Measurements from ENCODE around the gene MIER3. TPM values are rescaled to one million over a fixed set of nuclear protein-coding genes. Genes with fewer than 3 reads are reported as not detected.
A peak's percentile ranks its signal among the peaks of the same experiment; 100 is the strongest.

MIER3 gene
- total RNA-seq (2014; rRNA removed; shearing (Covaris generic); ENCODE audit: low replicate concordance) = 21.3 and 41.4 TPM in 2 replicates

- Histone ChIP-seq H3K9me3 (ENCODE audit: low read length) (no peaks in the 10 kb centered on the region), H2AFZ (ENCODE audit: low read length) (peak within 1 kb of the TSS; percentile 98), H3K27ac (ENCODE audit: low read length) (peak within 1 kb of the TSS; percentile 84), H3K4me2 (ENCODE audit: low read depth, low read length, poor library complexity, severe bottlenecking) (peak within 1 kb of the TSS; percentile 95), H3K9me2 (replicated peaks; ENCODE audit: insufficient read depth, low read length) (no peaks in the 10 kb centered on the region), H3K4me1 (ENCODE audit: low read length) (peaks cover 23% of the 10 kb centered on the region), H3K9ac (ENCODE audit: low read length) (peak within 1 kb of the TSS; percentile 90), H3K4me3 (ENCODE audit: low read length) (peak within 1 kb of the TSS; percentile 82), H4K20me1 (ENCODE audit: insufficient read depth, low read depth, low read length) (no peaks in the 10 kb centered on the region), H3K36me3 (ENCODE audit: insufficient read depth, low read length) (peaks cover 10% of the 10 kb centered on the region; the same call in 1 of the 2 replicates), H3K79me2 (ENCODE audit: low read length) (peaks cover 45% of the 10 kb centered on the region), H3K27me3 (ENCODE audit: low read length) (0 out of 2 replicates have a peak, but pooled peaks cover 2% of the 10 kb centered on the region)
- DNase-seq = peak; percentile 92
Observed at GRCh38 chr5:56951946-56952691, at the start of gene MIER3. TSS of gene MIER3 (minus strand) at chr5:56952123. CDS start at chr5:56952102, 21 bp downstream.

GRCh38 chr5:56995596-56995995 is 43.7 kb upstream of the MIER3 start:
- no peak overlapping the region for H2AFZ ChIP-seq (ENCODE audit: low read length)
- H3K9me3 ChIP-seq (ENCODE audit: low read length) = no peaks in the 10 kb centered on the region
- H3K4me3 ChIP-seq (ENCODE audit: low read length) = no peak overlapping the region
- H3K4me2 ChIP-seq (ENCODE audit: low read depth, low read length, poor library complexity, severe bottlenecking) = no peak overlapping the region
- no peak for DNase-seq
- no peaks in the 10 kb centered on the region for H3K4me1 ChIP-seq (ENCODE audit: low read length)
- no peaks in the 10 kb centered on the region for H4K20me1 ChIP-seq (ENCODE audit: insufficient read depth, low read depth, low read length)
- no peak overlapping the region for H3K27ac ChIP-seq (ENCODE audit: low read length)
- no peaks in the 10 kb centered on the region for H3K36me3 ChIP-seq (ENCODE audit: insufficient read depth, low read length)
- H3K27me3 ChIP-seq (ENCODE audit: low read length) = no peaks in the 10 kb centered on the region
- H3K79me2 ChIP-seq (ENCODE audit: low read length) = no peaks in the 10 kb centered on the region
- no peak overlapping the region for H3K9ac ChIP-seq (ENCODE audit: low read length)
- H3K9me2 ChIP-seq (replicated peaks; ENCODE audit: insufficient read depth, low read length) = no peaks in the 10 kb centered on the region

- Histone ChIP-seq H3K4me3 (ENCODE audit: low read length) (no peak overlapping the region), H3K4me2 (ENCODE audit: low read depth, low read length, poor library complexity, severe bottlenecking) (no peak overlapping the region), H3K9ac (ENCODE audit: low read length) (no peak overlapping the region), H3K79me2 (ENCODE audit: low read length) (no peaks in the 10 kb centered on the region), H3K9me3 (ENCODE audit: low read length) (no peaks in the 10 kb centered on the region), H3K27me3 (ENCODE audit: low read length) (no peaks in the 10 kb centered on the region), H3K36me3 (ENCODE audit: insufficient read depth, low read length) (no peaks in the 10 kb centered on the region), H3K4me1 (ENCODE audit: low read length) (no peaks in the 10 kb centered on the region), H2AFZ (ENCODE audit: low read length) (no peak overlapping the region), H3K9me2 (replicated peaks; ENCODE audit: insufficient read depth, low read length) (no peaks in the 10 kb centered on the region), H4K20me1 (ENCODE audit: insufficient read depth, low read depth, low read length) (no peaks in the 10 kb centered on the region), H3K27ac (ENCODE audit: low read length) (no peak overlapping the region)
- no peak for DNase-seq
Observed at GRCh38 chr5:56993241-56993640, 41.3 kb upstream of the MIER3 start.

GRCh38 chr5:56989676-56990075 is 37.8 kb upstream of the MIER3 start:
- H2AFZ ChIP-seq (ENCODE audit: low read length) = no peak overlapping the region
- H3K9ac ChIP-seq (ENCODE audit: low read length) = no peak overlapping the region
- no peaks in the 10 kb centered on the region for H3K9me3 ChIP-seq (ENCODE audit: low read length)
- H3K27me3 ChIP-seq (ENCODE audit: low read length) = no peaks in the 10 kb centered on the region
- no peaks in the 10 kb centered on the region for H3K79me2 ChIP-seq (ENCODE audit: low read length)
- no peak for DNase-seq
- H3K4me2 ChIP-seq (ENCODE audit: low read depth, low read length, poor library complexity, severe bottlenecking) = no peak overlapping the region
- no peak overlapping the region for H3K4me3 ChIP-seq (ENCODE audit: low read length)
- H3K9me2 ChIP-seq (replicated peaks; ENCODE audit: insufficient read depth, low read length) = no peaks in the 10 kb centered on the region
- no peaks in the 10 kb centered on the region for H4K20me1 ChIP-seq (ENCODE audit: insufficient read depth, low read depth, low read length)
- peaks cover 25% of the 10 kb centered on the region for H3K4me1 ChIP-seq (ENCODE audit: low read length)
- H3K27ac ChIP-seq (ENCODE audit: low read length) = no peak overlapping the region
- H3K36me3 ChIP-seq (ENCODE audit: insufficient read depth, low read length) = no peaks in the 10 kb centered on the region

- Histone ChIP-seq H3K4me2 (ENCODE audit: low read depth, low read length, poor library complexity, severe bottlenecking) (no peak overlapping the region), H3K27me3 (ENCODE audit: low read length) (no peaks in the 10 kb centered on the region), H4K20me1 (ENCODE audit: insufficient read depth, low read depth, low read length) (no peaks in the 10 kb centered on the region), H3K79me2 (ENCODE audit: low read length) (no peaks in the 10 kb centered on the region), H3K27ac (ENCODE audit: low read length) (no peak overlapping the region), H2AFZ (ENCODE audit: low read length) (no peak overlapping the region), H3K4me1 (ENCODE audit: low read length) (peaks cover 25% of the 10 kb centered on the region), H3K9ac (ENCODE audit: low read length) (no peak overlapping the region), H3K36me3 (ENCODE audit: insufficient read depth, low read length) (no peaks in the 10 kb centered on the region), H3K4me3 (ENCODE audit: low read length) (no peak overlapping the region), H3K9me2 (replicated peaks; ENCODE audit: insufficient read depth, low read length) (no peaks in the 10 kb centered on the region), H3K9me3 (ENCODE audit: low read length) (no peaks in the 10 kb centered on the region)
- DNase-seq = no peak
Observed at GRCh38 chr5:56988490-56988889, 36.6 kb upstream of the MIER3 start.

GRCh38 chr5:56987171-56987570 is 35.2 kb upstream of the MIER3 start:
- peak; percentile 46 for DNase-seq
- Histone ChIP-seq H2AFZ (ENCODE audit: low read length) (no peak overlapping the region), H3K4me2 (ENCODE audit: low read depth, low read length, poor library complexity, severe bottlenecking) (peak overlapping the region; percentile 59)

GRCh38 chr5:56986626-56986947 is 34.7 kb upstream of the MIER3 start:
- no peak overlapping the region for H2AFZ ChIP-seq (ENCODE audit: low read length)
- peak; percentile 78 for DNase-seq
- no peaks in the 10 kb centered on the region for H3K9me3 ChIP-seq (ENCODE audit: low read length)
- H3K4me3 ChIP-seq (ENCODE audit: low read length) = peak overlapping the region; percentile 5; the same call in 1 of the 2 replicates
- H3K4me2 ChIP-seq (ENCODE audit: low read depth, low read length, poor library complexity, severe bottlenecking) = peak overlapping the region; percentile 59
- no peaks in the 10 kb centered on the region for H3K9me2 ChIP-seq (replicated peaks; ENCODE audit: insufficient read depth, low read length)
- no peaks in the 10 kb centered on the region for H3K36me3 ChIP-seq (ENCODE audit: insufficient read depth, low read length)
- no peaks in the 10 kb centered on the region for H3K79me2 ChIP-seq (ENCODE audit: low read length)
- peaks cover 25% of the 10 kb centered on the region for H3K4me1 ChIP-seq (ENCODE audit: low read length)
- H4K20me1 ChIP-seq (ENCODE audit: insufficient read depth, low read depth, low read length) = no peaks in the 10 kb centered on the region
- no peaks in the 10 kb centered on the region for H3K27me3 ChIP-seq (ENCODE audit: low read length)
- no peak overlapping the region for H3K9ac ChIP-seq (ENCODE audit: low read length)
- peak overlapping the region; percentile 37; the same call in 1 of the 2 replicates for H3K27ac ChIP-seq (ENCODE audit: low read length)

More at GRCh38 chr5:56987171-56987570, 35.2 kb upstream of the MIER3 start:
- no peaks in the 10 kb centered on the region for H3K27me3 ChIP-seq (ENCODE audit: low read length)
- H4K20me1 ChIP-seq (ENCODE audit: insufficient read depth, low read depth, low read length) = no peaks in the 10 kb centered on the region
- H3K9me2 ChIP-seq (replicated peaks; ENCODE audit: insufficient read depth, low read length) = no peaks in the 10 kb centered on the region
- H3K4me3 ChIP-seq (ENCODE audit: low read length) = 0 out of 2 replicates have a peak overlapping the region, but pooled peaks have one; percentile 5
- no peak overlapping the region for H3K9ac ChIP-seq (ENCODE audit: low read length)
- H3K4me1 ChIP-seq (ENCODE audit: low read length) = peaks cover 25% of the 10 kb centered on the region
- H3K27ac ChIP-seq (ENCODE audit: low read length) = peak overlapping the region; percentile 37; the same call in 1 of the 2 replicates
- H3K79me2 ChIP-seq (ENCODE audit: low read length) = no peaks in the 10 kb centered on the region
- H3K36me3 ChIP-seq (ENCODE audit: insufficient read depth, low read length) = no peaks in the 10 kb centered on the region
- no peaks in the 10 kb centered on the region for H3K9me3 ChIP-seq (ENCODE audit: low read length)

- H4K20me1 ChIP-seq (ENCODE audit: insufficient read depth, low read depth, low read length) = no peaks in the 10 kb centered on the region
- peaks cover 25% of the 10 kb centered on the region for H3K4me1 ChIP-seq (ENCODE audit: low read length)
- no peaks in the 10 kb centered on the region for H3K9me3 ChIP-seq (ENCODE audit: low read length)
- peak overlapping the region; percentile 29; the same call in 1 of the 2 replicates for H3K4me3 ChIP-seq (ENCODE audit: low read length)
- H3K79me2 ChIP-seq (ENCODE audit: low read length) = no peaks in the 10 kb centered on the region
- peak; percentile 77 for DNase-seq
- no peaks in the 10 kb centered on the region for H3K36me3 ChIP-seq (ENCODE audit: insufficient read depth, low read length)
- H3K27ac ChIP-seq (ENCODE audit: low read length) = no peak overlapping the region; the same call in 1 of the 2 replicates
- no peak overlapping the region for H2AFZ ChIP-seq (ENCODE audit: low read length)
- peak overlapping the region; percentile 59 for H3K4me2 ChIP-seq (ENCODE audit: low read depth, low read length, poor library complexity, severe bottlenecking)
- H3K9me2 ChIP-seq (replicated peaks; ENCODE audit: insufficient read depth, low read length) = no peaks in the 10 kb centered on the region
- H3K27me3 ChIP-seq (ENCODE audit: low read length) = no peaks in the 10 kb centered on the region
- no peak overlapping the region for H3K9ac ChIP-seq (ENCODE audit: low read length)
Observed at GRCh38 chr5:56985936-56986625, 34.2 kb upstream of the MIER3 start.
